Coronary artery (tissue), 2 donors: ENCODE data around the gene H2BK1.

Experiments
- DNase-seq: peaks from one replicate; pipeline ENCODE4 v3.0.0-alpha.2; 2017; ENCODE audit warnings: low spot score
- H3K27ac ChIP-seq, 2 donors: fragments of 200-600 bp; sonication (generic); one replicate each; pipeline ENCODE4 v1.5.1; 2016 to 2019
- H3K4me3 ChIP-seq: fragments of 200-600 bp; sonication (generic); 2 replicates; pipeline ENCODE4 v1.5.1; 2016; ENCODE audit warnings: mild to moderate bottlenecking, moderate library complexity
- TF ChIP-seq, protein P1 (sequence below): fragments of 200-600 bp; sonication (generic); IDR thresholded peaks from one replicate; pipeline ENCODE4 v1.5.1; 2019; ENCODE audit warnings: antibody characterized with exemption

H2BK1 gene

DNA sequence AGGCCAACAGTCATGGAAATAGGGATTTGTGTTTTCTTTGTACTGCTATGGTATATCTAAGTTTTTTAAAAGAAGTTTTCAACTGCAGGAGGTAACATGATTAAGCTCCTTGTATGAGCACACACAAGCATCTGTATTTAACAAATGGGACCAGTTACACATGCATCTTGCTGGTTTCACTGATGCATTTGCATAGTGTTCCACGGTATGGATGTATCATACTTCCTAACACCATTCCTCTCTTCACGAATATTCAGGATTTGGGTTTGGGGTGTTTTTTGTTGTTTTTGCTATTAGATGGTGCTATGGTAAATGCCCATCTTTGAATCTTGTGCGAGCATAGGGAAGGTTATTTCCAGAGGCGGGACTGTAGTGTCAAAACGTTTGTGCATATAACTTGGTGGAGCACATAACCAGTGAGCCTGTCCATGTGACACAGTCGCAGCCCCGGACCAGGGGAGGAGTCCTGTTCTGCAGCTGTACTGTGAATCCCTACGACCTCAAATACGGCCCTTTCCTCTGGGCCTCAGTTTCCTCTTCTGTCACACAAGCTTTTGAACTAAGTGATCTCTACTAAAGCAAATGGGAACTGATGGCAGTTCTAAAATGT is 1.9 kb downstream of the H2BK1 start:
- no peak overlapping the region for H3K4me3 ChIP-seq
- H3K27ac ChIP-seq, result no peak overlapping the region
- TF ChIP-seq, protein P1, sequence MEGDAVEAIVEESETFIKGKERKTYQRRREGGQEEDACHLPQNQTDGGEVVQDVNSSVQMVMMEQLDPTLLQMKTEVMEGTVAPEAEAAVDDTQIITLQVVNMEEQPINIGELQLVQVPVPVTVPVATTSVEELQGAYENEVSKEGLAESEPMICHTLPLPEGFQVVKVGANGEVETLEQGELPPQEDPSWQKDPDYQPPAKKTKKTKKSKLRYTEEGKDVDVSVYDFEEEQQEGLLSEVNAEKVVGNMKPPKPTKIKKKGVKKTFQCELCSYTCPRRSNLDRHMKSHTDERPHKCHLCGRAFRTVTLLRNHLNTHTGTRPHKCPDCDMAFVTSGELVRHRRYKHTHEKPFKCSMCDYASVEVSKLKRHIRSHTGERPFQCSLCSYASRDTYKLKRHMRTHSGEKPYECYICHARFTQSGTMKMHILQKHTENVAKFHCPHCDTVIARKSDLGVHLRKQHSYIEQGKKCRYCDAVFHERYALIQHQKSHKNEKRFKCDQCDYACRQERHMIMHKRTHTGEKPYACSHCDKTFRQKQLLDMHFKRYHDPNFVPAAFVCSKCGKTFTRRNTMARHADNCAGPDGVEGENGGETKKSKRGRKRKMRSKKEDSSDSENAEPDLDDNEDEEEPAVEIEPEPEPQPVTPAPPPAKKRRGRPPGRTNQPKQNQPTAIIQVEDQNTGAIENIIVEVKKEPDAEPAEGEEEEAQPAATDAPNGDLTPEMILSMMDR, result no peak
- DNase-seq, result no peak

DNA sequence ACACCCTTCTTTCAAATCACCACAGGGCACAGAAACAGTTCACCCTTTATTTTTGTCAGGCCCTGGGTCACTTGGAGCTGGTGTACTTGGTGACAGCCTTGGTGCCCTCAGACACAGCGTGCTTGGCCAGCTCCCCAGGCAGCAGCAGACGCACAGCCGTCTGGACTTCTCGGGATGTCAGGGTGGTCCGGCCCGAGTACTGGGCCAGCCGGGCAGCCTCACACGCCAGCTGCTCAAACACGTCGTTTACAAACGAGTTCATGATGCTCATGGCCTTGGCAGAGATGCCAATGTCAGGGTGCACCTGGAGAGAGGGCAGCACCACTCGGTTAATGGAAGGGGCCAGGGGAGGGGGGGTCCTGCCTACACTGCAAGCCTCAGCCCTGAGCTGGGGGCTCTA is 2.5 kb downstream of the H2BK1 start:
- no peak overlapping the region for H3K4me3 ChIP-seq
- no peak overlapping the region for H3K27ac ChIP-seq
- no peak for DNase-seq
- TF ChIP-seq, protein P1, result no peak

DNA sequence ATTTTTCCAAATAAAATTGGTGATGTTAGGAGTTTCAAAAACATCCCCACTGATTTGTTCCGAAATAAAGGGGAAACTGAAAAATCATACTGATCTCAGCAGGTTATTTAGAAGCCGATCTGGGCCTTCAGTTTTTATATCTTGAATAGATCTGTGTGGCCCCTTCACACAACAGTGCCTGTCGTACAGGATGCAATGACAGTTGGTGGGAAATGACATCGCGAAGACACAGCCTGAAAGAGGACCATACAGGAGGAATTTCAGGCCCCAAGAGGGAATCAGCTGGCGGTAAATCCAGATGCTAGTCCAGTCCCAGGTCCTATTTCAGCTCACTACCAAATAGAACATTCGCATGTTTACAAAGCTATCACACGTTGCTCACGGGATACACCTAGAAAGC is 3.0 kb downstream of the H2BK1 start:
- Histone ChIP-seq H3K4me3 (no peak overlapping the region), H3K27ac (no peak overlapping the region)
- DNase-seq, result no peak
- TF ChIP-seq, protein P1, result no peak

GRCh38 chr7:151206914-151207313 is 3.4 kb downstream of the H2BK1 start:
- H3K27ac ChIP-seq, result no peak overlapping the region
- no peak for DNase-seq
- H3K4me3 ChIP-seq, result no peak overlapping the region
- TF ChIP-seq, protein P1, result no peak

DNA sequence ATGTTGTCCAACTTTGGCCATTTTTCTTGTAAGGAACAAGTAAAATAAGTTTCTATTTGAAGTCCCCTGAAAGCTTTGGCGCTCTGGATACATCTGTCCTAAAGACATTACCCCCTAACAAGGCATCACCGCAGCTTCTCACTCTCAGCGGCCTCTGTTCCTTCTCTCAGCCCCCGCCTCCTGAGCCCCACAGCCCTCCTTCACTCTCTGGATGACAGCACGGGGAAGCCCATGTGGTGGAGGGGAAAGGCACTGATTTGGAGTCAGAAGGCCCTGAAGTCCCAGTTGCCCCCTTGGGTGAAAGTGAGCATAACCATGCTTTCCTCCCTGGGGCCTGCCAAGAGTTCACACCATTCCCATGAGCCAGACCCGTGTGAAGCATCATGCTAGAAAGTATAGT is 4.6 kb downstream of the H2BK1 start:
- no peak for DNase-seq
- Histone ChIP-seq H3K4me3 (no peak overlapping the region), H3K27ac (no peak overlapping the region)
- TF ChIP-seq, protein P1, result no peak

DNA sequence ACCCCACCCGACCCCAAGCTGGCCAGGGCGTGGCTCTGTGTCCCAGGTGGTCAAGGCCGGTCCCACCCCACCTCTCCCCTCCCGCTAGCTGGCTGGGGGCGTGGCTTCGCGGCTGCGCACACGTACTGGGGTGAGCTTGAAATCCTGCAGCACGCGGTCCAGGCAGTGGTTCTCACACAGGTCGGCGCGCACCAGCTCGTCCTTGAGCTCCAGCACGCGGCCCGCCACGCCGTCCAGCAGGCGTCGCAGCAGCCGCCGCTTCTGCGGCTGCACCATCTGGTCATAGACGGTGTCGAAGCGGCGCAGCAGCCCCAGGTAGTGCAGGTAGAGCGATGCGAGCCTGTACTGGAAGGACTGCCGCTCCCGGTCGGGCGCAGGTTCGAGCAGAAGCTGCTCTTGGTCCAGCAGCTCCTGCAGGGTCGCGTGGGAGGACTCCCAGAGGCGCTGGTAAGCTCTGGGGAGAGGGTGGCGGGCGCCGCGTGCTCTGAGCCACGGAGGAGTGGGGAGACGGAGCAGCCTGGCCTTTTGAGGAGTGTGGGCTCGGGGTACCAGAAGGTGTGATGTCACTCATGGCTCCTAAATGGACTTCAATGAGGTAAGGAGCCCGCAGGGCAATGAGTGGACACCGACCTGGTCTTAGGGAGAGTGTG is 5.8 kb downstream of the H2BK1 start:
- Histone ChIP-seq H3K27ac (no peak overlapping the region), H3K4me3 (no peak overlapping the region)
- no peak for DNase-seq
- TF ChIP-seq, protein P1, result no peak

GRCh38 chr7:151202836-151203235 is 7.5 kb downstream of the H2BK1 start:
- TF ChIP-seq, protein P1, result no peak
- no peak overlapping the region for H3K27ac ChIP-seq
- no peak for DNase-seq
- H3K4me3 ChIP-seq, result no peak overlapping the region
